HG02642 (cell line): ENCODE data around the gene TWNK.
"Not testable (repeated sequence)": the region's sequence is repeated elsewhere in the genome, so short reads cannot be mapped to it uniquely, and the experiment has no call there.

Experiments used
- ATAC-seq: cut with Tn5 transposase; IDR thresholded peaks from one replicate; pipeline ENCODE4 v1.9.1; 2021; ENCODE audit warnings: mild to moderate bottlenecking; ENCODE audit not compliant: unreplicated experiment, poor library complexity

Gene TWNK

GRCh38 chr10:101027106-101027720 lies 39.9 kb downstream of the TWNK start:
- no peak for ATAC-seq

- no peak for ATAC-seq
Observed at GRCh38 chr10:101028446-101029337, 41.3 kb downstream of the TWNK start.

GRCh38 chr10:101029520-101030295 lies 42.4 kb downstream of the TWNK start:
- ATAC-seq, result no peak

- no peak for ATAC-seq
Observed at GRCh38 chr10:101030496-101031127, 43.3 kb downstream of the TWNK start.

- ATAC-seq, result peak; percentile 95
Observed at GRCh38 chr10:101031128-101031795, 43.9 kb downstream of the TWNK start, which contains the start of the genes PDZD7 and SFXN3. Gene PDZD7 (minus strand): TSS chr10:101031129. CDS start chr10:101030219, 910 bp downstream. Gene SFXN3 (plus strand): TSS chr10:101031234. CDS start chr10:101034695, 3,461 bp downstream.

GRCh38 chr10:101031796-101032636 lies 44.7 kb downstream of the TWNK start:
- ATAC-seq, result peak; percentile 40

- ATAC-seq, result peak; percentile 2
Observed at GRCh38 chr10:101032637-101033224, 45.4 kb downstream of the TWNK start.

GRCh38 chr10:101033276-101033675 lies 45.9 kb downstream of the TWNK start:
- no peak for ATAC-seq

GRCh38 chr10:101034404-101034803 lies 47.1 kb downstream of the TWNK start:
- ATAC-seq, result not testable (repeated sequence)

GRCh38 chr10:101035314-101035713 lies 48.0 kb downstream of the TWNK start:
- ATAC-seq, result no peak

- no peak for ATAC-seq
Observed at GRCh38 chr10:101035916-101036702, 48.8 kb downstream of the TWNK start.

GRCh38 chr10:101036726-101037125 lies 49.4 kb downstream of the TWNK start:
- ATAC-seq, result no peak

GRCh38 chr10:101038484-101038883 lies 51.1 kb downstream of the TWNK start:
- ATAC-seq, result no peak

GRCh38 chr10:101040061-101040460 lies 52.7 kb downstream of the TWNK start:
- ATAC-seq, result no peak

GRCh38 chr10:101040851-101041250 lies 53.5 kb downstream of the TWNK start:
- ATAC-seq, result no peak

GRCh38 chr10:101041252-101041761 lies 54.0 kb downstream of the TWNK start:
- ATAC-seq, result peak; percentile 53

- ATAC-seq, result no peak
Observed at GRCh38 chr10:101042118-101042517, 54.8 kb downstream of the TWNK start.
